B cell (primary cell): Measurements from ENCODE around the gene VWCE. TPM values are rescaled to one million over a fixed set of nuclear protein-coding genes. Genes with fewer than 3 reads are reported as not detected.

ENCODE experiments used
- ATAC-seq: fragments of 200-7000 bp; cut with Tn5 transposase; one replicate; pipeline ENCODE4 v1.10.0; 2021; ENCODE audit warnings: low read depth, mild to moderate bottlenecking, moderate number of reproducible peaks, moderate library complexity
- CTCF ChIA-PET: fragments of 350-600 bp; sonication (Branson Sonifier 250); formaldehyde crosslinking; loops from one replicate; lab custom pipeline; 2021; ENCODE audit warnings: antibody characterized with exemption, inconsistent platforms; lab: Charles Lee
- POLR2A ChIA-PET: fragments of 350-600 bp; sonication (Branson Sonifier 250); formaldehyde crosslinking; loops from one replicate; lab custom pipeline; 2021; ENCODE audit warnings: antibody characterized with exemption; lab: Charles Lee
- DNase-seq: peaks from one replicate; pipeline ENCODE4 v3.0.0; 2013
- H2AFZ ChIP-seq: 2 replicates; pipeline ENCODE4 v1.6.1; 2012; ENCODE audit warnings: mild to moderate bottlenecking, low read depth, low read length; ENCODE audit not compliant: insufficient read depth, poor library complexity, severe bottlenecking
- H3K27ac ChIP-seq, 2 donors: 1 replicate in 1 of 2; 2 replicates in 1 of 2; pipeline ENCODE4 v1.5.1; 2012 to 2013; ENCODE audit warnings: low read length in 2 of 2, mild to moderate bottlenecking in 2 of 2, moderate library complexity in 1 of 2
- H3K27me3 ChIP-seq, 4 experiments: fragments of 200-600 bp in 1 of 4; sonication (generic) in 1 of 4; replicated peaks in 1 of 4; 1 replicate in 2 of 4; 2 replicates in 2 of 4; pipeline versions ENCODE4 v1.6.1 to v1.7.0; 2013 to 2016; ENCODE audit warnings: low read length in 3 of 4, mild to moderate bottlenecking in 2 of 4, mixed read lengths in 1 of 4, moderate library complexity in 1 of 4; ENCODE audit not compliant: insufficient read depth in 4 of 4, control insufficient read depth in 3 of 4; ENCODE audit errors: control extremely low read depth in 1 of 4
- H3K36me3 ChIP-seq, 2 experiments: replicated peaks in 1 of 2; 1 replicate in 1 of 2; 2 replicates in 1 of 2; pipeline versions ENCODE4 v1.6.1 to v1.7.1; 2013; ENCODE audit warnings: low read length in 1 of 2; ENCODE audit not compliant: insufficient read depth in 2 of 2, control insufficient read depth in 1 of 2; ENCODE audit errors: control extremely low read depth in 1 of 2, extremely low read depth in 1 of 2
- H3K4me1 ChIP-seq, 2 donors: fragments of 200-600 bp in 1 of 2; sonication (generic) in 1 of 2; 1 replicate in 1 of 2; 2 replicates in 1 of 2; pipeline versions ENCODE4 v1.5.1 to v1.6.1; 2013 to 2017; ENCODE audit warnings: low read length in 2 of 2; ENCODE audit not compliant: control insufficient read depth in 2 of 2, insufficient read depth in 2 of 2
- H3K4me2 ChIP-seq: replicated peaks from 2 replicates; pipeline ENCODE3; 2012; ENCODE audit warnings: mild to moderate bottlenecking, low read depth, low read length; ENCODE audit not compliant: poor library complexity, severe bottlenecking
- H3K4me3 ChIP-seq, 5 experiments: fragments of 200-600 bp in 1 of 5; sonication (generic) in 1 of 5; 1 replicate in 3 of 5; 2 replicates in 2 of 5; pipeline versions ENCODE4 v1.5.1 to v1.7.0; 2011 to 2016; ENCODE audit warnings: low read length in 4 of 5, mild to moderate bottlenecking in 4 of 5, low read depth in 2 of 5, control low read depth in 1 of 5, moderate library complexity in 1 of 5; ENCODE audit not compliant: insufficient read depth in 1 of 5; ENCODE audit errors: control extremely low read depth in 1 of 5, extremely low read depth in 1 of 5
- H3K79me2 ChIP-seq: fragments of 200-600 bp; sonication (generic); one replicate; pipeline ENCODE4 v1.6.0; 2016; ENCODE audit warnings: low read length; ENCODE audit not compliant: control insufficient read depth, insufficient read depth
- H3K9ac ChIP-seq: fragments of 200-600 bp; sonication (generic); 2 replicates; pipeline ENCODE4 v1.6.1; 2017; ENCODE audit warnings: mild to moderate bottlenecking, low read length, moderate library complexity
- H3K9me3 ChIP-seq, 3 donors: one replicate each; pipeline versions ENCODE4 v1.6.1 to v1.7.1; 2013; ENCODE audit warnings: low read length in 2 of 3; ENCODE audit not compliant: control insufficient read depth in 2 of 3, insufficient read depth in 1 of 3; ENCODE audit errors: control extremely low read depth in 1 of 3
- H4K20me1 ChIP-seq: 2 replicates; pipeline ENCODE4 v1.6.0; 2012; ENCODE audit warnings: mild to moderate bottlenecking, low read length; ENCODE audit not compliant: insufficient read depth, control insufficient read depth, poor library complexity, severe bottlenecking
- H3K27ac Mint-ChIP-seq: one replicate; pipeline ENCODE4 v1.8.0; 2021; ENCODE audit warnings: mixed read lengths
- H3K27me3 Mint-ChIP-seq: one replicate; pipeline ENCODE4 v1.8.0; 2021; ENCODE audit warnings: mixed read lengths
- H3K4me1 Mint-ChIP-seq: one replicate; pipeline ENCODE4 v1.8.0; 2021; ENCODE audit warnings: mixed read lengths
- H3K4me3 Mint-ChIP-seq: one replicate; pipeline ENCODE4 v1.8.0; 2021; ENCODE audit warnings: mixed read lengths
- H3K9me3 Mint-ChIP-seq: one replicate; pipeline ENCODE4 v1.8.0; 2022; ENCODE audit warnings: mixed read lengths; ENCODE audit not compliant: insufficient read depth
- CTCF ChIP-seq: fragments of 200-600 bp; IDR thresholded peaks from one replicate; pipeline ENCODE4 v1.8.0; 2022; ENCODE audit warnings: antibody characterized with exemption, mild to moderate bottlenecking
- EZH2 ChIP-seq: IDR thresholded peaks from 2 replicates; pipeline ENCODE4 v1.6.1; 2012; ENCODE audit warnings: borderline replicate concordance, low read depth, mild to moderate bottlenecking, moderate library complexity, low read length; ENCODE audit not compliant: insufficient read depth, poor library complexity, severe bottlenecking
- WGBS: methylation state at CpG from one replicate; pipeline ENCODE4 v1.1.5; 2013; ENCODE audit warnings: missing lambda C conversion rate; ENCODE audit not compliant: insufficient coverage; 5-methylcytosine and 5-hydroxymethylcytosine counted together
- intact Hi-C: fragments of 100-400 bp; cut with micrococcal nuclease; formaldehyde crosslinking; loops from one replicate; pipeline ENCODE4 v1.10.0; 2022
- polyA plus RNA-seq: library from polyadenylated mRNA; depleted of rRNA; stranded (reverse); fragments of >200 nt; gene quantifications from 2 replicates; pipeline ENCODE4 v1.2.3, GENCODE V29; 2012
- total RNA-seq, 2 donors: library from RNA; stranded (reverse); fragments of 120-200 nt in 1 of 2; gene quantifications; 1 replicate in 1 of 2; 2 replicates in 1 of 2; pipeline versions ENCODE4 v1.2.3 to v1.2.4, GENCODE V29; 2013 to 2022

VWCE gene
- total and polyA plus RNA-seq, 2 donors (not counting 1 experiment from before 2014, with no cell fraction given): 0.37 to 0.39 TPM

- no peaks in the 10 kb centered on the region for H3K27me3 Mint-ChIP-seq
- Histone ChIP-seq H3K36me3 (no peaks in the 10 kb centered on the region), H3K79me2 (no peaks in the 10 kb centered on the region), H3K27me3 (no peaks in the 10 kb centered on the region), H4K20me1 (no peaks in the 10 kb centered on the region), H3K4me2 (no peak overlapping the region), H3K9ac (no peak overlapping the region), H3K27ac (no peak overlapping the region), H3K9me3 (no peaks in the 10 kb centered on the region), H3K4me3 (no peak overlapping the region), H2AFZ (no peak overlapping the region), H3K4me1 (no peaks in the 10 kb centered on the region)
- TF ChIP-seq CTCF (no peak), EZH2 (no peak)
- no peak for ATAC-seq
- 92% methylated on average over 13 of the region's 16 CpGs for WGBS
- CTCF ChIA-PET: interaction anchor here (0.9 kb wide), 1 partner anchor 22 kb away, joined by 3 read pairs; no protein-coding TSS in a partner anchor
- no peaks in the 10 kb centered on the region for H3K9me3 Mint-ChIP-seq
- no peak overlapping the region for H3K4me3 Mint-ChIP-seq
- H3K27ac Mint-ChIP-seq: no peak overlapping the region
- DNase-seq: no peak
- intact Hi-C loops: no loop called here
- POLR2A ChIA-PET: no interaction called here
- no peaks in the 10 kb centered on the region for H3K4me1 Mint-ChIP-seq
Measured at GRCh38 chr11:61273178-61274078, 21.7 kb downstream of the VWCE start.

GRCh38 chr11:61272731-61273130 is 22.4 kb downstream of the VWCE start:
- DNase-seq (no peak), ATAC-seq (no peak)
- Histone ChIP-seq H3K27me3 (no peaks in the 10 kb centered on the region), H2AFZ (no peak overlapping the region), H3K27ac (no peak overlapping the region), H3K79me2 (no peaks in the 10 kb centered on the region), H3K9ac (no peak overlapping the region), H3K36me3 (no peaks in the 10 kb centered on the region), H3K9me3 (no peaks in the 10 kb centered on the region), H3K4me3 (no peak overlapping the region), H4K20me1 (no peaks in the 10 kb centered on the region), H3K4me1 (no peaks in the 10 kb centered on the region), H3K4me2 (no peak overlapping the region)
- no peak overlapping the region for H3K27ac Mint-ChIP-seq
- WGBS: 100% methylated on average over 3 of the region's 3 CpGs
- no peaks in the 10 kb centered on the region for H3K9me3 Mint-ChIP-seq
- intact Hi-C loops: no loop called here
- POLR2A ChIA-PET: no interaction called here
- no peaks in the 10 kb centered on the region for H3K27me3 Mint-ChIP-seq
- CTCF ChIA-PET: interaction anchor here (0.9 kb wide), 1 partner anchor 21 kb away, joined by 3 read pairs; no protein-coding TSS in a partner anchor
- TF ChIP-seq EZH2: no peak
- TF ChIP-seq CTCF: no peak
- no peaks in the 10 kb centered on the region for H3K4me1 Mint-ChIP-seq
- H3K4me3 Mint-ChIP-seq: no peak overlapping the region
